Hepatocyte (in vitro differentiated cells): ENCODE data around the gene FFAR3.

Experiments
- EZH2 ChIP-seq: fragments of 200-600 bp; sonication (generic); IDR thresholded peaks from 2 replicates; pipeline ENCODE4 v1.6.1; 2016; ENCODE audit warnings: antibody characterized with exemption, mild to moderate bottlenecking, borderline replicate concordance
- TF ChIP-seq, protein P1 (sequence below): fragments of 200-600 bp; sonication (generic); IDR thresholded peaks from 2 replicates; pipeline ENCODE4 v1.5.1; 2016; ENCODE audit warnings: antibody characterized with exemption, mild to moderate bottlenecking; ENCODE audit not compliant: poor library complexity

DNA sequence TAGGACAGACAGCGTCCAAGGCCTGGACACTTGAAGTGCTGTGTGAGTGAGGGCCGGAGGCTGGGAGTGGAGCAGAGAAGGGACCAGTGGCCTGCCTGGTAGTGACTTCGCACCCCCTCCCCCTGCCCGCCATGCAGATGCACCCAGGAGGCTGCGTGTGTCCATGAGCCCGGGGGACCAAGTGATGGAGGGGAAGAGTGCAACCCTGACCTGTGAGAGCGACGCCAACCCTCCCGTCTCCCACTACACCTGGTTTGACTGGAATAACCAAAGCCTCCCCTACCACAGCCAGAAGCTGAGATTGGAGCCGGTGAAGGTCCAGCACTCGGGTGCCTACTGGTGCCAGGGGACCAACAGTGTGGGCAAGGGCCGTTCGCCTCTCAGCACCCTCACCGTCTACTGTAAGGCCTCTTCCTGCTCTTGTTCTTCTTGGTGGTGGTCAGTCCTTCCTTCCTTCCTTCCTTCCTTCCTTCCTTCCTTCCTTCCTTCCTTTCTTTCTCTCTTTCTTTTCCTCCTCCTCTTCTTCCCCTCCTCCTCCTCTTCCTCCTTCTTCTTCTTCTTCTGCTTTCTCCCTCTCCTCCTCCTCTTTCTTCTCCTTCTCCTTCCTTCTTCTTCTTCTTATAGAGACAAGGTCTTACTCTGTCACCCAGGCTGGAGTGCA lies 16.6 kb upstream of the FFAR3 start:
- TF ChIP-seq, protein P1, sequence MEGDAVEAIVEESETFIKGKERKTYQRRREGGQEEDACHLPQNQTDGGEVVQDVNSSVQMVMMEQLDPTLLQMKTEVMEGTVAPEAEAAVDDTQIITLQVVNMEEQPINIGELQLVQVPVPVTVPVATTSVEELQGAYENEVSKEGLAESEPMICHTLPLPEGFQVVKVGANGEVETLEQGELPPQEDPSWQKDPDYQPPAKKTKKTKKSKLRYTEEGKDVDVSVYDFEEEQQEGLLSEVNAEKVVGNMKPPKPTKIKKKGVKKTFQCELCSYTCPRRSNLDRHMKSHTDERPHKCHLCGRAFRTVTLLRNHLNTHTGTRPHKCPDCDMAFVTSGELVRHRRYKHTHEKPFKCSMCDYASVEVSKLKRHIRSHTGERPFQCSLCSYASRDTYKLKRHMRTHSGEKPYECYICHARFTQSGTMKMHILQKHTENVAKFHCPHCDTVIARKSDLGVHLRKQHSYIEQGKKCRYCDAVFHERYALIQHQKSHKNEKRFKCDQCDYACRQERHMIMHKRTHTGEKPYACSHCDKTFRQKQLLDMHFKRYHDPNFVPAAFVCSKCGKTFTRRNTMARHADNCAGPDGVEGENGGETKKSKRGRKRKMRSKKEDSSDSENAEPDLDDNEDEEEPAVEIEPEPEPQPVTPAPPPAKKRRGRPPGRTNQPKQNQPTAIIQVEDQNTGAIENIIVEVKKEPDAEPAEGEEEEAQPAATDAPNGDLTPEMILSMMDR = no peak
- no peak for TF ChIP-seq EZH2
